ENCODE data around the gene LRCH1.

Gene LRCH1

DNA sequence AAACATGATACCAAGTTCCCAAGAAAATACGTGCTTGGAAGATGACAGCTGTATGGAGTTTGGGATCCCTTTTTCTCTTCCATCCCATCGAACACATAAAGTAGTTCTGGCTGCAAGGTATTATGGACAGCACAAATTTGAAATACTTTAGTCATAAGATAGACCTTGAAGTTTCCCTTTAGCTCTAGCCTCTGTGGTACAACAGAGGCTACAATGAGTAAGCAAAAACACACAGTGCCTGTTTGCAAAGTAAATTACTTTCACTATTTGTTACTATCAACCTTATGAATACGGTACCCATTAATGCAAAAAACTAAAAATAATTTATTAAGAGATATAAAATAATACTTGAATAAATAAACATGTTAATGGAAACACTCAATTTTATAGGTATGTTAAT is 21.0 kb upstream of the LRCH1 start:
- no peaks in the 10 kb centered on the region for H3K9me3 ChIP-seq
- no peaks in the 10 kb centered on the region for H3K27me3 ChIP-seq
- no peaks in the 10 kb centered on the region for H3K36me3 ChIP-seq
- peaks cover 18% of the 10 kb centered on the region for H3K4me1 ChIP-seq
- no peak for DNase-seq
- H3K4me3 ChIP-seq (ENCODE audit: low read depth, low read length), result no peak overlapping the region
- TF ChIP-seq, protein P1, sequence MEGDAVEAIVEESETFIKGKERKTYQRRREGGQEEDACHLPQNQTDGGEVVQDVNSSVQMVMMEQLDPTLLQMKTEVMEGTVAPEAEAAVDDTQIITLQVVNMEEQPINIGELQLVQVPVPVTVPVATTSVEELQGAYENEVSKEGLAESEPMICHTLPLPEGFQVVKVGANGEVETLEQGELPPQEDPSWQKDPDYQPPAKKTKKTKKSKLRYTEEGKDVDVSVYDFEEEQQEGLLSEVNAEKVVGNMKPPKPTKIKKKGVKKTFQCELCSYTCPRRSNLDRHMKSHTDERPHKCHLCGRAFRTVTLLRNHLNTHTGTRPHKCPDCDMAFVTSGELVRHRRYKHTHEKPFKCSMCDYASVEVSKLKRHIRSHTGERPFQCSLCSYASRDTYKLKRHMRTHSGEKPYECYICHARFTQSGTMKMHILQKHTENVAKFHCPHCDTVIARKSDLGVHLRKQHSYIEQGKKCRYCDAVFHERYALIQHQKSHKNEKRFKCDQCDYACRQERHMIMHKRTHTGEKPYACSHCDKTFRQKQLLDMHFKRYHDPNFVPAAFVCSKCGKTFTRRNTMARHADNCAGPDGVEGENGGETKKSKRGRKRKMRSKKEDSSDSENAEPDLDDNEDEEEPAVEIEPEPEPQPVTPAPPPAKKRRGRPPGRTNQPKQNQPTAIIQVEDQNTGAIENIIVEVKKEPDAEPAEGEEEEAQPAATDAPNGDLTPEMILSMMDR (IDR thresholded peaks at IDR 0.05; ENCODE audit: low read depth, low read length), result no peak

GRCh38 chr13:46535002-46535401 is 18.0 kb upstream of the LRCH1 start:
- H3K4me3 ChIP-seq (ENCODE audit: low read depth, low read length), result no peak overlapping the region
- H3K27me3 ChIP-seq, result no peaks in the 10 kb centered on the region
- DNase-seq, result no peak
- H3K36me3 ChIP-seq, result no peaks in the 10 kb centered on the region
- TF ChIP-seq, protein P1 (IDR thresholded peaks at IDR 0.05; ENCODE audit: low read depth, low read length), result no peak
- H3K4me1 ChIP-seq, result peaks cover 18% of the 10 kb centered on the region
- H3K9me3 ChIP-seq, result no peaks in the 10 kb centered on the region

DNA sequence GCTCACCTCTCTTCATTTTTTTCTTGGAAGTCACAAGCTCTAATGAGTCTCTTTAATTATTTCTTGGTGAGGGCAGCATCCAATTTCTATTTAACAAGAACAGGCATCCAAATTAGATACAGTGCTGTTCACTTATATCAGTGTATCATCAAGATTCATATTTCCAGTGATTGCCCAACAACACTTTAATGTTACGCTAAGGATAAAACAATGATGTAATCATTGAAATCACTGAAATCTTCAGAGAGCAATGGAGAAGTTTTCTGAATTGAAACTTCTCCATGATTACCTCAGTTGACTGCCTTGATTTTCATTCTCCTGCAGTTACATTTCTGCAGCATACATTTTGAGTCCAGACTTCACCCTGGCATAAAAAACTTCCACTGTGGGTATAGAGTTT is 17.1 kb upstream of the LRCH1 start:
- no peaks in the 10 kb centered on the region for H3K27me3 ChIP-seq
- peaks cover 13% of the 10 kb centered on the region for H3K4me1 ChIP-seq
- TF ChIP-seq, protein P1 (IDR thresholded peaks at IDR 0.05; ENCODE audit: low read depth, low read length), result no peak
- DNase-seq, result no peak
- no peak overlapping the region for H3K4me3 ChIP-seq (ENCODE audit: low read depth, low read length)
- H3K36me3 ChIP-seq, result no peaks in the 10 kb centered on the region
- H3K9me3 ChIP-seq, result no peaks in the 10 kb centered on the region

GRCh38 chr13:46536341-46536740 is 16.6 kb upstream of the LRCH1 start:
- Histone ChIP-seq H3K9me3 (no peaks in the 10 kb centered on the region), H3K4me1 (peaks cover 8% of the 10 kb centered on the region), H3K4me3 (ENCODE audit: low read depth, low read length) (no peak overlapping the region), H3K27me3 (no peaks in the 10 kb centered on the region), H3K36me3 (no peaks in the 10 kb centered on the region)
- DNase-seq, result no peak
- TF ChIP-seq, protein P1 (IDR thresholded peaks at IDR 0.05; ENCODE audit: low read depth, low read length), result no peak

GRCh38 chr13:46539231-46539630 is 13.7 kb upstream of the LRCH1 start:
- H3K36me3 ChIP-seq, result no peaks in the 10 kb centered on the region
- H3K9me3 ChIP-seq, result no peaks in the 10 kb centered on the region
- H3K4me3 ChIP-seq (ENCODE audit: low read depth, low read length), result no peak overlapping the region
- H3K27me3 ChIP-seq, result no peaks in the 10 kb centered on the region
- TF ChIP-seq, protein P1 (IDR thresholded peaks at IDR 0.05; ENCODE audit: low read depth, low read length), result no peak
- peaks cover 4% of the 10 kb centered on the region; the same call in 1 of the 2 replicates for H3K4me1 ChIP-seq
- DNase-seq, result no peak

GRCh38 chr13:46541210-46541609 is 11.8 kb upstream of the LRCH1 start:
- TF ChIP-seq, protein P1 (IDR thresholded peaks at IDR 0.05; ENCODE audit: low read depth, low read length), result no peak
- Histone ChIP-seq H3K36me3 (no peaks in the 10 kb centered on the region), H3K4me3 (ENCODE audit: low read depth, low read length) (no peak overlapping the region), H3K4me1 (peaks cover 7% of the 10 kb centered on the region), H3K9me3 (no peaks in the 10 kb centered on the region), H3K27me3 (no peaks in the 10 kb centered on the region)
- DNase-seq, result no peak

Measured in BE2C (cell line).